GM19193 (cell line): ENCODE results near the gene RPS6KA2.

ENCODE experiments used
- POLR2A ChIP-seq: IDR thresholded peaks from 4 replicates; pipeline ENCODE4 v1.6.1; 2011; ENCODE audit not compliant: insufficient read depth, insufficient read length; ENCODE audit errors: extremely low read depth

The RPS6KA2 gene

GRCh38 chr6:166538297-166539010, 88.6 kb downstream of the RPS6KA2 start:
- TF ChIP-seq POLR2A = no peak

GRCh38 chr6:166534658-166535406, 92.2 kb downstream of the RPS6KA2 start:
- no peak for TF ChIP-seq POLR2A

- TF ChIP-seq POLR2A = no peak
Observed at GRCh38 chr6:166533205-166533824, 93.7 kb downstream of the RPS6KA2 start.

- no peak for TF ChIP-seq POLR2A
Observed at GRCh38 chr6:166532302-166532701, 94.7 kb downstream of the RPS6KA2 start.

GRCh38 chr6:166530211-166531095, 96.6 kb downstream of the RPS6KA2 start:
- TF ChIP-seq POLR2A = no peak

- TF ChIP-seq POLR2A = no peak
Observed at GRCh38 chr6:166529586-166529985, 97.5 kb downstream of the RPS6KA2 start.

GRCh38 chr6:166527849-166528248, 99.2 kb downstream of the RPS6KA2 start:
- no peak for TF ChIP-seq POLR2A

- TF ChIP-seq POLR2A = no peak
Observed at GRCh38 chr6:166526937-166527336, 100.1 kb downstream of the RPS6KA2 start.

- no peak for TF ChIP-seq POLR2A
Observed at GRCh38 chr6:166525567-166525966, 101.5 kb downstream of the RPS6KA2 start.

GRCh38 chr6:166523782-166524559, 103.1 kb downstream of the RPS6KA2 start:
- no peak for TF ChIP-seq POLR2A

- TF ChIP-seq POLR2A = no peak
Observed at GRCh38 chr6:166520905-166521834, 105.9 kb downstream of the RPS6KA2 start.

- no peak for TF ChIP-seq POLR2A
Observed at GRCh38 chr6:166516251-166516884, 110.7 kb downstream of the RPS6KA2 start.
